Duodenal mucosa (tissue), 2 donors: ENCODE results near the gene TADA3.

Experiments used
- H3K27ac ChIP-seq: one replicate; pipeline ENCODE4 v1.7.0; 2013; ENCODE audit warnings: low read depth, low read length
- H3K27me3 ChIP-seq, 2 donors: one replicate each; pipeline ENCODE4 v1.7.0; 2013; ENCODE audit warnings: low read length in 2 of 2, control low read depth in 1 of 2; ENCODE audit not compliant: insufficient read depth in 2 of 2, control insufficient read depth in 1 of 2
- H3K36me3 ChIP-seq, 2 donors: one replicate each; pipeline ENCODE4 v1.7.0; 2013; ENCODE audit warnings: low read length in 2 of 2, control low read depth in 1 of 2; ENCODE audit not compliant: insufficient read depth in 2 of 2, control insufficient read depth in 1 of 2
- H3K4me1 ChIP-seq, 2 donors: one replicate each; pipeline ENCODE4 v1.7.0; 2013; ENCODE audit warnings: low read length in 2 of 2, control low read depth in 1 of 2; ENCODE audit not compliant: insufficient read depth in 2 of 2, control insufficient read depth in 1 of 2
- H3K4me3 ChIP-seq, 2 donors: one replicate each; pipeline ENCODE4 v1.7.0; 2013; ENCODE audit warnings: low read length in 2 of 2, low read depth in 1 of 2
- H3K9ac ChIP-seq, 2 donors: one replicate each; pipeline ENCODE4 v1.7.0; 2013; ENCODE audit warnings: low read length in 2 of 2, low read depth in 1 of 2
- H3K9me3 ChIP-seq, 2 donors: one replicate each; pipeline ENCODE4 v1.7.0; 2013; ENCODE audit warnings: low read length in 2 of 2, control low read depth in 1 of 2; ENCODE audit not compliant: control insufficient read depth in 1 of 2

TADA3 gene

DNA sequence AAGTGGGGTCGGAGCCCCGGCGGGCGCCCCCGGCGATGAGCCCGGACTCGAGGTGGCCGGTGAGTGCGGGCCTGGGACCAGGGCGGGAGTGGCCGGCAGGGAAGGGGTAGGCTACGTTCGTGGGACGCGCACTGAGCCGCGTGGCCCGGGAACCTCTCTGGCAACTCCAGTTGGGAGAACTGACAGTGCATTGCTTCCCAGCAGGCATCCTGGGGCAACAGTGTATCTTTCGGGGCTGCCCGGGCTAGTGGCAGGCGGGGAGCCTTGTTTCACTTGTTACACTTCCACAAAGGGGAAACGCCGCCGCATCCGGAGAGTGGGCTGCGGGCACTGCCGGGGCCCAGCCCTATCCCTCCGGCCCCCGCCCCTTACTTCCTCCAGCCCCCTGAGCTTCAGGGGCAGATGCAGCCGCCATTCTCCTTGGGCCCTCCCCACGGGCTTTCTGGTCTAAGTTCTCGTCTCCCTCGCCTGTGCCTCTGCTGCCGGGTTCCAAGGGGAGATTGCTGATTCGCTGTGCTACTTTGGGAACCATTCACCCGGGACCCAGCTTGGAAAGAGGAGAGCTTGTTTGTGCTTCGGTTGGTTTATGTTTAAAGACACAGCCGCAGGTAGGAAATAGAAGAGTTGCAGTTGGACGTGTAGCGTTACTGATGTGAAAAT, 60.1 kb downstream of the TADA3 start:
- Histone ChIP-seq H3K36me3 (peaks cover 9 to 31% of the 10 kb centered on the region in 2 donors), H3K4me1 (peaks cover 19 to 20% of the 10 kb centered on the region in 2 donors), H3K27ac (no peak overlapping the region), H3K27me3 (no peaks in the 10 kb centered on the region), H3K4me3 (peak overlapping the region; percentile 80 to 92), H3K9me3 (no peaks in the 10 kb centered on the region), H3K9ac (peak overlapping the region; percentile 79 to 80)

DNA sequence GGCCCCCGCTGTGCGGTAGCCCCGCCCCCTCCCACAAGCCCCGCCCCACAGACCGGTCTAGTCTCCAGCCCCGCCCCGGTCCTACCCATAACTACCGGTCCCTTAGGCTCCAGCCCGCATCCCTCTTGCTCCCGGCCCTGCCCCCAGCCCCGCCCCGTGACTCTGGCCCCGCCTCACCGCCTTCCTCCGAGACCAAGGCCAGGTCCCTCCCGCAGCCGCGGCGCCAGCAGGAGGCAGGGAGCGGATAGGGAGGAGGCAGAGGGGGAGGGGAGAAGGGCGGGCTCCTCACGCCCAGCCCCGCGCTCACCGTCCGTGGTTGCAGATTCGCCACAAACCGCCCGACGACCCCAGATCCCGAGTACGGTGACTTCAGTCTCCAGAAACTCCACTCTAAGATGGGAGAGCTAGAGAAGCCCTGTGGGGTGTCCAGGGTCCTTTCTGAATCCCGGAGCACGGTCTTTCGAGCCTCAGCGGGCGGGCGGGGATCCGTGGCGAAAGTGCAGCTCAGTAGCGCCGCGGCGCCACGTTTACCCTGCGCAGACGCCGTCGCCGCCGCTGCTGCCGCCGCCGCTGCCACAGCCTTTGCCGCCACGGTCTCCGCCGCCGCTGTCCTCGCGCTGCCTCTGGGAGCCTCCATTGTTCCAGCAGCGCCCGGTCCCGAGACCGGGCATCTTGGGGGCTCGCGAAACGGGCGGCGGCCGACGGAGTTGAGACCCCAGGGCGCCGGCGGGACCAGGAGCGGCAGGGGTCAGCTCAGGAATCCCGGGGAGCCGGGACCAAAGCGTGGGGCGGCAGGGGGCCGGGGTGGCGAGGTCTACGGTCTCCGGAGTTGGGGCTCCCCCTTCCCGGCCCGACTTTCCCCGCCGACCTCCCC, 60.8 kb downstream of the TADA3 start, which contains the start of gene BRPF1:
BRPF1 (plus strand) TSS at position 530 of the 874 bp plus-strand sequence. CDS start 2,406 bp downstream, outside the sequence.
- H3K27me3 ChIP-seq = no peaks in the 10 kb centered on the region
- peaks cover 7 to 23% of the 10 kb centered on the region in 2 donors for H3K36me3 ChIP-seq
- peak within 1 kb of the TSS; percentile 79 to 80 for H3K9ac ChIP-seq
- peaks cover 19 to 20% of the 10 kb centered on the region in 2 donors for H3K4me1 ChIP-seq
- H3K4me3 ChIP-seq = peak within 1 kb of the TSS; percentile 80 to 92
- H3K27ac ChIP-seq = peak within 1 kb of the TSS; percentile 94
- H3K9me3 ChIP-seq = no peaks in the 10 kb centered on the region

DNA sequence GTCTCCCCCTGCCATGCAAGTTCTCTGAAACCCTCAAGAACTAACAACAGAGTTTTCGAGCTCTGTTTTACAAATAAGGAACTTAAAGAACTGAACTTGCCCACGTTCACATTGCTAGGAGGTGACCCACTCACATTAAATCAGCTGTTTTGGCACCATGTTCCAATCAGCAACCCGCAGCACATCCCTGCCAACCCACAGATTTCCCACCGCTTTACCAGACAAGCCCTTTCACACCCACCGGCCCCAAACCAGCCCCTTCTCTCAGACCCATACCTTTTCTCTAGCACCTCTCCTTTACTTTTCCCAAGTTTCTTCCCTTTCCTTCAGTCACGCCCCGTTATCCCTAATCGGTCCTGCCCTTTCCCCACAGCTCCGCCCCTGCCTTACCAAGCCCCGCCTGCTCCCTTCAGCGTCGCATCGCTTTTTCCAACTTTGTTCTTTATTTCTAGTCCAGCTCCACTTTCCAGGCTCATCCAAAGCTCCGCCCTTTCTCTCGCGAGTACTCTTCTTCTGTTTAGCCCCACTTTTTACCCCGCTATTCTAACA, 61.5 kb downstream of the TADA3 start:
- H3K36me3 ChIP-seq = peaks cover 7 to 19% of the 10 kb centered on the region in 2 donors
- H3K4me1 ChIP-seq = peaks cover 19 to 20% of the 10 kb centered on the region in 2 donors
- peak overlapping the region; percentile 44 to 80 for H3K4me3 ChIP-seq
- peak overlapping the region in 1 of 2 donors; percentile 80 for H3K9ac ChIP-seq
- peak overlapping the region; percentile 63 for H3K27ac ChIP-seq
- no peaks in the 10 kb centered on the region for H3K27me3 ChIP-seq
- H3K9me3 ChIP-seq = no peaks in the 10 kb centered on the region
